Stomach smooth muscle (tissue), 2 donors: Measurements from ENCODE around the gene ZNF394.
"Not testable (repeated sequence)": the region's sequence is repeated elsewhere in the genome, so short reads cannot be mapped to it uniquely, and the experiment has no call there.

Source experiments
- H3K27ac ChIP-seq: one replicate; pipeline ENCODE4 v1.7.0; 2013; ENCODE audit warnings: mild to moderate bottlenecking, low read length, inconsistent platforms
- H3K27me3 ChIP-seq, 2 donors: one replicate each; pipeline ENCODE4 v1.7.0; 2013; ENCODE audit warnings: low read length in 2 of 2; ENCODE audit not compliant: insufficient read depth in 2 of 2, control insufficient read depth in 1 of 2
- H3K36me3 ChIP-seq, 2 donors: one replicate each; pipeline ENCODE4 v1.7.0; 2013; ENCODE audit warnings: low read length in 2 of 2; ENCODE audit not compliant: control insufficient read depth in 2 of 2, insufficient read depth in 2 of 2
- H3K4me1 ChIP-seq: one replicate; pipeline ENCODE4 v1.7.0; 2013; ENCODE audit warnings: low read length; ENCODE audit not compliant: control insufficient read depth, insufficient read depth
- H3K4me3 ChIP-seq, 2 donors: one replicate each; pipeline ENCODE4 v1.7.0; 2013; ENCODE audit warnings: low read length in 2 of 2
- H3K9ac ChIP-seq, 2 donors: one replicate each; pipeline ENCODE4 v1.7.0; 2013; ENCODE audit warnings: low read length in 2 of 2, mild to moderate bottlenecking in 1 of 2
- H3K9me3 ChIP-seq, 2 donors: one replicate each; pipeline ENCODE4 v1.7.0; 2013; ENCODE audit warnings: low read length in 2 of 2; ENCODE audit not compliant: control insufficient read depth in 2 of 2
- donor health status: healthy.
- donor health status: Pancreatic carcinoma.

ZNF394 gene

GRCh38 chr7:99525713-99526440 is 25.8 kb upstream of the ZNF394 start:
- Histone ChIP-seq H3K4me3 (no peak overlapping the region), H3K9ac (no peak overlapping the region), H3K27ac (no peak overlapping the region), H3K4me1 (no peaks in the 10 kb centered on the region), H3K9me3 (peaks cover 3 to 7% of the 10 kb centered on the region in 2 donors), H3K27me3 (no peaks in the 10 kb centered on the region), H3K36me3 (peaks cover 26 to 30% of the 10 kb centered on the region in 2 donors)

- no peak overlapping the region for H3K27ac ChIP-seq
- H3K36me3 ChIP-seq: peaks cover 16 to 19% of the 10 kb centered on the region in 2 donors
Measured at GRCh38 chr7:99521399-99521798, 21.3 kb upstream of the ZNF394 start.

GRCh38 chr7:99514050-99514449 is 14.0 kb upstream of the ZNF394 start:
- no peaks in the 10 kb centered on the region for H3K9me3 ChIP-seq
- peaks cover 23 to 25% of the 10 kb centered on the region in 2 donors for H3K36me3 ChIP-seq
- H3K4me3 ChIP-seq: no peak overlapping the region
- no peak overlapping the region for H3K27ac ChIP-seq
- no peaks in the 10 kb centered on the region for H3K27me3 ChIP-seq
- H3K4me1 ChIP-seq: no peaks in the 10 kb centered on the region
- no peak overlapping the region for H3K9ac ChIP-seq

More at GRCh38 chr7:99521399-99521798, 21.3 kb upstream of the ZNF394 start:
- Histone ChIP-seq H3K27me3 (no peaks in the 10 kb centered on the region), H3K4me1 (no peaks in the 10 kb centered on the region), H3K9me3 (no peaks in the 10 kb centered on the region), H3K4me3 (no peak overlapping the region), H3K9ac (no peak overlapping the region)

GRCh38 chr7:99505324-99505662 is 5.2 kb upstream of the ZNF394 start:
- Histone ChIP-seq H3K4me1 (peaks cover 27% of the 10 kb centered on the region), H3K9ac (peak overlapping the region; percentile 94 to 99), H3K27me3 (no peaks in the 10 kb centered on the region), H3K36me3 (no peaks in the 10 kb centered on the region), H3K27ac (peak overlapping the region; percentile 96), H3K4me3 (peak overlapping the region; percentile 92 to 97), H3K9me3 (no peaks in the 10 kb centered on the region)

GRCh38 chr7:99504603-99505323 is 4.7 kb upstream of the ZNF394 start, which contains the start of gene ZKSCAN5:
Gene ZKSCAN5, plus strand, starts transcription at chr7:99504662. Its CDS starts 1,383 bp downstream, at chr7:99506045.
- Histone ChIP-seq H3K27ac (peak within 1 kb of the TSS; percentile 96), H3K9ac (peak within 1 kb of the TSS; percentile 94 to 99), H3K36me3 (no peaks in the 10 kb centered on the region), H3K27me3 (no peaks in the 10 kb centered on the region), H3K4me1 (peaks cover 27% of the 10 kb centered on the region), H3K9me3 (no peaks in the 10 kb centered on the region), H3K4me3 (peak within 1 kb of the TSS; percentile 92 to 97)

- Histone ChIP-seq H3K9me3 (no peaks in the 10 kb centered on the region), H3K4me1 (peaks cover 27% of the 10 kb centered on the region), H3K27me3 (no peaks in the 10 kb centered on the region), H3K27ac (peak overlapping the region; percentile 96), H3K36me3 (no peaks in the 10 kb centered on the region), H3K9ac (peak overlapping the region; percentile 94 to 99), H3K4me3 (peak overlapping the region; percentile 92 to 97)
Measured at GRCh38 chr7:99504281-99504602, 4.2 kb upstream of the ZNF394 start.

- H3K4me3 ChIP-seq: peak overlapping the region in 1 of 2 donors; percentile 99
- H3K9me3 ChIP-seq, H3K36me3 ChIP-seq, H3K9ac ChIP-seq, H3K27ac ChIP-seq, H3K27me3 ChIP-seq: not testable (repeated sequence)
- peaks cover 39% of the 10 kb centered on the region for H3K4me1 ChIP-seq
Measured at GRCh38 chr7:99501236-99501635, 1.2 kb upstream of the ZNF394 start.

GRCh38 chr7:99500637-99501009 is 542 bp upstream of the ZNF394 start:
- H3K36me3 ChIP-seq: peaks cover 5 to 6% of the 10 kb centered on the region in 2 donors
- peak overlapping the region; percentile 97 for H3K27ac ChIP-seq
- H3K9ac ChIP-seq: peak overlapping the region; percentile 96 to 99
- H3K4me1 ChIP-seq: peaks cover 33% of the 10 kb centered on the region
- no peaks in the 10 kb centered on the region for H3K9me3 ChIP-seq
- H3K27me3 ChIP-seq: no peaks in the 10 kb centered on the region
- H3K4me3 ChIP-seq: peak overlapping the region; percentile 99 to 100

GRCh38 chr7:99499371-99499720 is 735 bp downstream of the ZNF394 start:
- Histone ChIP-seq H3K4me3 (peak overlapping the region; percentile 99 to 100), H3K4me1 (peaks cover 29% of the 10 kb centered on the region), H3K9me3 (peaks cover under 1 to 1% of the 10 kb centered on the region in 2 donors), H3K9ac (peak overlapping the region; percentile 96 to 99), H3K27ac (peak overlapping the region; percentile 97), H3K27me3 (no peaks in the 10 kb centered on the region), H3K36me3 (peaks cover 5 to 8% of the 10 kb centered on the region in 2 donors)

GRCh38 chr7:99498546-99498944 is 1.5 kb downstream of the ZNF394 start:
- peaks cover 26% of the 10 kb centered on the region for H3K4me1 ChIP-seq
- no peak overlapping the region for H3K27ac ChIP-seq
- H3K9me3 ChIP-seq: peaks cover 8 to 9% of the 10 kb centered on the region in 2 donors
- peak overlapping the region; percentile 99 to 100 for H3K4me3 ChIP-seq
- H3K36me3 ChIP-seq: peaks cover 13 to 16% of the 10 kb centered on the region in 2 donors
- no peaks in the 10 kb centered on the region for H3K27me3 ChIP-seq
- peak overlapping the region in 1 of 2 donors; percentile 47 for H3K9ac ChIP-seq
